ENCODE data around the gene GTPBP2.
"Not testable (repeated sequence)": the region's sequence is repeated elsewhere in the genome, so short reads cannot be mapped to it uniquely, and the experiment has no call there.

The GTPBP2 gene

DNA sequence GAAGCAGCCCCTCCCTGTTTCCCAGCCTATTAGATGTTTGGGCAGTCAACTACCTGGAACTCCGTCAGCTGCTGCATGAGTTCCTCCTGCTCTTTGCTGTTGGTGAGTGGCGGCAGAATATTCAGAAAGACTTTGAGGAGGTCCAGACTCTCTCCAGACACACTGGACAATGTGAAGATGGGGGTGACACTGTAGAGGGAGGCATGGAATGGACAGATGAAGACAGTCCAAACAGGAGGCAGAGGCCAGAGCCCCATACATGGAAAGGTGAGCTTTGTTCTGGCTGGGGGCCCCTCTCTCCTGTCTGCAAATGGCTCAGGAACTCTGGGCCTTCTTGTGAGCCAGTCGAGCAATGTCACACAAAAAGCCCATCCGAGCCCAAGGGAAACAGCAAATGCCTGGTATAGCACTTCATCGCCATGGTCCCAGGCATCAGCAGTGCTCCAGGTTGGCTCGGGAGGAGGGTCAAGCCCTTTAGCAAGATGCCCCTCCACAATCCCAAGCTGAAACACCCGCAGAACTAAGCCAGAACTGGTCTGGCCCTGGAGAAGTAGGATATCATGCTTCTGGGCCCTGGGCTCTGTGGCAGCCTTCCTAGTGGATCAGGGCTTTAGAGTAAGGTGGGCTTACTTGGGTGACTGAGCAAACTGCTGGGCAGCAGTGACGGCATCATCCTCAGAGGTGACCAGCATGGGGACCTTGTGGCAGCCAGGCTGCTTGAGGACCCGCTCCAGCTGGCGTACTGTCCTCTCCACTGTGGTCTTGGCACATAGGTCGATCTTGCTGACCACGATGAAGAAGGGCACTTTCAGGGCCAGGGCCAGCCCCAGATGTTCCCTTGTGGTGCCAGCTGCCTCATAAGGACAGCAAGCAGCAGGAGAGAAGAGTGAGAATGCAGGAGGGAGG is 4.9 kb downstream of the GTPBP2 start:
- DNase-seq, result no peak

DNA sequence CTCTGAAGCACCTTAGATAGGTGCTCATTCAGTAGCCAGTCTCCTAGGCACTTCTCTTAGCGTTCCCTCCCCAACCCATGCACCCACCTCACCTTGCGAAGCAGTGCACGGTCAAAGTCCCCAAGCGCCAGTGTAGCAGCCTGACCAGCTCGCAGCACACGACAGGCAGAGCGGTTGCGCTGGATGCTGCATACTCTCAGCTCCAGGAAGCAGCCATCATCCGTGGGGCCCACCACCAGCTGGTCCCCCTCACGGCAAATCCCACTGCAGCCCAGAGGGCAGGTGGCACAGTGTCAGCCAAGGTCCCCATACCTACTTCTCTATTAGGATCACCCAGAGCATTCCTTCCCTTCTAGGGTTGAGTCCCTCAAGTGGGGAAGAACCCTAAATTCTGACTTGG is 6.5 kb downstream of the GTPBP2 start:
- DNase-seq, result no peak

DNA sequence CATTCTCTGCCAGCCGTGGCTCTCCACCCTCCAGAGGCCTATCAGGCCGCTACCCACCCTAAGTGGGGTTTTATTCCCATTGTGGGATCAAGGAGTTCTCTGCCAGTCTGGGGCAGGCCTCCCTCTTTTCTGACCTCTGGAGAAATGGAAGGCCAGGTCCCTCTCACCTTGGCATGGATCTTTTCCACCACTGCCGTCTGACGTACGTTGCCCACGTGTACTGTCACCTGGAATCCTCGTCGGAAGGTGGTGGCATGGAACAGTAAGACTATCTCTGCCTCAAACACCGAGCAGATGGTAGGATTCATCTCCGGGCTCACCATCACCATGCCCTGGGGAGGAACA is 7.3 kb downstream of the GTPBP2 start:
- no peak for DNase-seq

DNA sequence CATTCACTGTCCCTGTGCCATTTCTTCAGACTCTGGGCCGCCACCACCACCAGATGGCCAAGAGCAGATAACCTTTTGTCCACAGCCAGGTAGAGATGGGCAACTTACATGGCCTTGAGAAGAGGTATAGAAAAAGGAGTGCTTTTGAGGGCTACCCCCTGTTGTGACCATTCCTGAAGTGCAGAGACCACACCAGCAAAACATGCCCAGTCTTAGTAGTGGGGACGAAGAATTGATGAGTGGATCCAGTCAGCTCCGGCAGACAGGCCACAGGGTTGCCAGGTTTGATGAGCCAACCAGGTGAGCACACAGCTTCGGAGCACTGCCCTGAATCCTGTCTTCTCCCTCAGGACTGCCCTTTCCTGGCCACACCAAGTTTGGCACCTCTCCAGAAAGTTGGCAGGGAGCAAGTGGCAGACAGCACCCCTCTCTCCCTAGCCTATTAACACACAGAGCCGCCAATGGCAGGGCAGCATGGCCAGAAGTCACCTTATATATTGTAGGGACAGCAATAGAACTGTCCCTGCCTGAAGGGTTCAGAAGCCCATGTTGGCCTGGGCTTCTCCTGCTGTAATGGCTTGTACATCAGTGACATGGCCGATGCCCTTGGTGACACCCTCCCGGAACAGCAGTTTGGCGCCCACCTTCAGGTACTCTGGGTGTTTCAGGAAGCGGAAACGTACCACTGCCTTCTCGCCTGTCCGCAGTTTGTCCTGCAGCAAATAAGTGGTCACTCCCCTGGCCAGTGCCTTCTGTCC is 7.8 kb downstream of the GTPBP2 start:
- DNase-seq, result no peak

- no peak for DNase-seq
These were observed 12.2 kb downstream of the GTPBP2 start for GRCh38 chr6:43616725-43617472.

DNA sequence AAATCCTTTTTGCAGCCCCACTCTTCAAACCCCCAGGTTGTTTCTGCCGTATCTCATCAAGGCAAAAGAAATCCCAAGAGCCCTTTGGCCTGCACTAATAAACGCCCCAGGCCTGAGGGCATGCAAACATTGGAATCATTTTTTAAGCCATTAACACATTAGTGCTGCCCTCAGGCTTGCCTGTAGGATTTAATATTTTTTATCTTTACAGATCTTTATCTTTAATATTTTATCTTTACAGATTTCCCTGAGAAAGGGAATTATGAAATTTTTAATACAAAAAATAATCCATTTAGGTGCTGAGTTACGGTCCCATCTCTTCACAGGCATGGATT is 14.7 kb downstream of the GTPBP2 start:
- DNase-seq, result no peak

GRCh38 chr6:43613721-43614395 is 15.2 kb downstream of the GTPBP2 start:
- DNase-seq, result no peak

DNA sequence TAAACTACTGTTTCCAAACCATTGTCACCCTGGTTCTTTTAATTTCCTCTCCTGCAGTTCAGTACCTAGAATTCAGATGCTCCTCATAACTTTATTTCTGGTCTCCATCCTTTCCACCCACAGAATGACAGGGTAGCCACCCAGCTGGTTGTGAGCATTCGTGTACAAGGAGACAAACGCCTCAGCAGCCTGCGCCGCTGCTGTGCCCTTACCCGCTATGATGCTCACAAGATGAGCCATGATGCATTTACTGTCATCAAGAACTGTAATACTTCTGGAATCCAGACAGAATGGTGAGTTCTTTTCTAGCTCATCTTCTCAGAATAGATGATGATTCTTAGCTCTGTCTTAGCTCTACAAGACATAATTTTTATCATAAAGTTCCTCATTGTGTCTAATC is 18.6 kb downstream of the GTPBP2 start:
- DNase-seq, result no peak

GRCh38 chr6:43609402-43609801 is 19.7 kb downstream of the GTPBP2 start:
- no peak for DNase-seq

- no peak for DNase-seq
These were observed 20.3 kb downstream of the GTPBP2 start for GRCh38 chr6:43608807-43609206.

GRCh38 chr6:43608310-43608763 is 20.7 kb downstream of the GTPBP2 start:
- DNase-seq, result peak; percentile 80

GRCh38 chr6:43606019-43606418 is 23.0 kb downstream of the GTPBP2 start:
- no peak for DNase-seq

DNA sequence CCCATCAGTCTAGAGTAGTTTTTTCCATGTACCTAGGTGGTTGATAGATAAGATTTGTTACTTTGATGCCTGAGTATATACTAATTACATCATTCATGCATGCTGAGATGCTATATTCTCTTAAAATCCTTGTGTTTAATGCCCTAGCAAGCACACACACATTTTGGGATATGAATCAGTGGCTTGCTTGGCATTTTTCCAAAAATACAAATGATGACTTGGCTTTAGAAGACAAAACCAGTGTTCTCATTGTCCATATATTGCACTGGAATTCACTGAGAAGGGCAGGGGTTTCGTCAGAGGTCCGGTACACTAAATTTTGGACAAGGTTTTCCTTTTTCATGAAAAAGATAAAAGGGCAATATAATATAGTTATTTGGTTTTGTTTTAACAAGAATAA is 24.9 kb downstream of the GTPBP2 start:
- no peak for DNase-seq

DNA sequence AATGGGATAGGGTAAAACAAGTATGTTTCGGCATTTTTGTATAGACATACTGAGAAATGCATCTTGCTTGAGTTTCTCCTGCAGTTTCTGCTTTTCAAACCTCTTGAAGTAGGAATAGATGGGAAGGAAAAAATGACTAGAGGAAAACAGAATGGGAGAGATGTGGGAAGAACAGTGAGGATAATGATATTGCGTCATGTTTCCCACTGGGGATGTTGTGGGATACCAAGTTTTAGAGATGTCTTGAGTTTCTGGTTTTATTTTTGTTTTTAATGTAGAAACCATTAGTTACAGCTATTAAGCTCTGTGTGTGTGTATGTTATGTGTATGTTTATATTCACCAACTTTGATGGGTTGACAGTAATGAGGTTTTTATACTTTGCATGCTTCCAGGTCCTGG is 28.5 kb downstream of the GTPBP2 start:
- DNase-seq, result no peak

DNA sequence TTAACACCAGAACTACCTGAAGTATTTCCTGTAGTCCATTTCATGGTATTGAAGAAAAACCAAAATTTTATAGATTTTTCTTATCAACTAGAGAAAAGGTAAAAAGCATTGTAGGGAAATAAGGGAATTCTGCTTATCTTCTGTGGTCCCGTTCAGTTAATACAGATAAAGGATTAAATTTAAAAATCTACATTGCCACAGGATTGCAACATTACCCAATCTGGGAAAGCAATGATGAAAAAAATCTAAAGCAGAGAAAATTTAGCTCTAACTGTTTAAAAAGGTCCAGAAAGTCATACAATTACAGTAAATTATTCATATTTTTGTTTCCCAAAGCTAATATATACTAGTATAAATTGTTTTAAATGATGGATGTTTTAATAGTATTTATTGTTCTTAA is 35.1 kb downstream of the GTPBP2 start:
- DNase-seq, result no peak

- DNase-seq, result not testable (repeated sequence)
These were observed 39.5 kb downstream of the GTPBP2 start for GRCh38 chr6:43589564-43589963.

GRCh38 chr6:43588194-43588593 is 40.9 kb downstream of the GTPBP2 start:
- no peak for DNase-seq

- no peak for DNase-seq
These were observed 44.0 kb downstream of the GTPBP2 start for GRCh38 chr6:43584892-43585570.

- DNase-seq, result no peak
These were observed 46.2 kb downstream of the GTPBP2 start for GRCh38 chr6:43582911-43583310.

- DNase-seq, result no peak
These were observed 49.9 kb downstream of the GTPBP2 start for GRCh38 chr6:43579171-43579570.

DNA sequence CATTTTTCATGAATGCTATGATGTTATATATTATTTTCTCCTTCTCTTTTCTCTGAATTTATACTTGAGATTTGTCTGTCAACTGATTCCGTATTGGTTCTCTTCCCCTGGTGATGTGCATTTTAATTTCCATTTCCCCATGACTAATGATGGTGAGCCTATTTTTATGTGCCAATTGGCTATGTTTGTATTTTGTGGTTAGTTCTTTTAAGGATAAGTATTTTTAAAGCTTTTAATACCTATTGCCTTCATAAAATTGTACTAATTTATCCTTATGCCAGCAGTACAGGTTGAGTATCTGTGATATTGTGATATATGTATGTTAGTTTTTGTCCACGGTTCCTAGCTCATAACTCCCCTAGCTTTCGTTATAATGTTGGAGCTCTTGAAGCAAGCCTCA is 50.3 kb downstream of the GTPBP2 start:
- no peak for DNase-seq

GRCh38 chr6:43575772-43576551 is 53.1 kb downstream of the GTPBP2 start, which contains the start of the genes POLH and XPO5:
TSS of gene POLH (plus strand) at chr6:43576185. CDS start at chr6:43582320, 6,135 bp downstream.
TSS of gene XPO5 (minus strand) at chr6:43576038. CDS start at chr6:43575864, 174 bp downstream.
- DNase-seq, result peak; percentile 96

All from islet precursor cell (in vitro differentiated cells).